ENCODE results near the gene TEX264. TPM values are rescaled to one million over a fixed set of nuclear protein-coding genes. Genes with fewer than 3 reads are reported as not detected.

The TEX264 gene
- polyA plus RNA-seq, 3 donors: 58.3 to 108 (median 80.8) TPM

DNA sequence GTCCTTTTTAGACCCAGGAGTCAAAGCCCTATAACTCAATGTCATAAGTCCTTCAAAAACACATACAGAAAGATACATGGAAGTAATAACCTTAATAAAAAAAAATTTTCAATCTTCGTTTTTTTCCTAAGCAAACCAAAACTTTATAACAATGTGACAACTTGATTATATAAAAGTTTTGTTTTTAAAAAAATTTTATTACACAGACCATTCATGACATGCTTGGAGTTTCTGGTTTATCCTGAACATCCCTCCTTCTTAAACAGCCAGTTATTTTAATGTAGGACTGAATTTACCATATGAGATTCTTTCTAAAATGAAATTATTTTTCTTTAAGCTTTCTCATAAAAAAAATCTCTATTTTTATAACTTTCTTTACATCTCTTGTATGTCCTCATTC is 77.3 kb downstream of the TEX264 start:
- Histone ChIP-seq H3K4me2 (replicated peaks; ENCODE audit: extremely low read depth, low read length, poor library complexity, severe bottlenecking) (no peak overlapping the region), H3K79me2 (ENCODE audit: insufficient read depth, low read length) (no peaks in the 10 kb centered on the region), H3K4me3 (replicated peaks in 1 of 3; ENCODE audit: low read depth in 2 of 3, low read length in 3 of 3) (no peak overlapping the region), H3K4me1 (ENCODE audit: control insufficient read depth in 1 of 2, insufficient read depth in 2 of 2, low read length in 2 of 2) (peaks cover 5 to 6% of the 10 kb centered on the region in 2 donors), H4K20me1 (ENCODE audit: insufficient read depth, low read length) (no peaks in the 10 kb centered on the region), H3K9me3 (replicated peaks in 1 of 2; ENCODE audit: control insufficient read depth in 1 of 2, insufficient read depth in 1 of 2, low read length in 2 of 2) (no peaks in the 10 kb centered on the region), H2AFZ (ENCODE audit: insufficient read depth, low read depth, low read length, poor library complexity, severe bottlenecking) (no peak overlapping the region), H3K27me3 (ENCODE audit: control insufficient read depth in 2 of 2, insufficient read depth in 2 of 2, low read length in 2 of 2) (no peaks in the 10 kb centered on the region), H3K36me3 (replicated peaks in 1 of 2; ENCODE audit: control insufficient read depth in 1 of 2, insufficient read depth in 2 of 2, low read length in 2 of 2) (no peaks in the 10 kb centered on the region), H3K27ac (ENCODE audit: low read depth in 1 of 2, low read length in 2 of 2) (no peak overlapping the region), H3K9ac (ENCODE audit: insufficient read depth, low read length, poor library complexity, severe bottlenecking) (no peak overlapping the region)
- intact Hi-C loops (cut with micrococcal nuclease): no loop called here
- H3K36me3 Mint-ChIP-seq: no peaks in the 10 kb centered on the region
- H3K4me1 Mint-ChIP-seq: peaks cover 5% of the 10 kb centered on the region
- H3K9me3 Mint-ChIP-seq: peaks cover 0 to 12% (median 5%) of the 10 kb centered on the region in 7 donors
- no CpG with 5 or more reads among the region's 1 CpG for WGBS (ENCODE audit: insufficient coverage)
- TF ChIP-seq, protein P1, sequence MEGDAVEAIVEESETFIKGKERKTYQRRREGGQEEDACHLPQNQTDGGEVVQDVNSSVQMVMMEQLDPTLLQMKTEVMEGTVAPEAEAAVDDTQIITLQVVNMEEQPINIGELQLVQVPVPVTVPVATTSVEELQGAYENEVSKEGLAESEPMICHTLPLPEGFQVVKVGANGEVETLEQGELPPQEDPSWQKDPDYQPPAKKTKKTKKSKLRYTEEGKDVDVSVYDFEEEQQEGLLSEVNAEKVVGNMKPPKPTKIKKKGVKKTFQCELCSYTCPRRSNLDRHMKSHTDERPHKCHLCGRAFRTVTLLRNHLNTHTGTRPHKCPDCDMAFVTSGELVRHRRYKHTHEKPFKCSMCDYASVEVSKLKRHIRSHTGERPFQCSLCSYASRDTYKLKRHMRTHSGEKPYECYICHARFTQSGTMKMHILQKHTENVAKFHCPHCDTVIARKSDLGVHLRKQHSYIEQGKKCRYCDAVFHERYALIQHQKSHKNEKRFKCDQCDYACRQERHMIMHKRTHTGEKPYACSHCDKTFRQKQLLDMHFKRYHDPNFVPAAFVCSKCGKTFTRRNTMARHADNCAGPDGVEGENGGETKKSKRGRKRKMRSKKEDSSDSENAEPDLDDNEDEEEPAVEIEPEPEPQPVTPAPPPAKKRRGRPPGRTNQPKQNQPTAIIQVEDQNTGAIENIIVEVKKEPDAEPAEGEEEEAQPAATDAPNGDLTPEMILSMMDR (IDR thresholded peaks at IDR 0.05): no peak
- no peak for DNase-seq
- H3K4me3 Mint-ChIP-seq: no peak overlapping the region
- H3K27me3 Mint-ChIP-seq (ENCODE audit: low read depth in 3 of 3): peaks cover 0 to 7% (median 2%) of the 10 kb centered on the region in 3 donors
- H3K27ac Mint-ChIP-seq: no peak overlapping the region

DNA sequence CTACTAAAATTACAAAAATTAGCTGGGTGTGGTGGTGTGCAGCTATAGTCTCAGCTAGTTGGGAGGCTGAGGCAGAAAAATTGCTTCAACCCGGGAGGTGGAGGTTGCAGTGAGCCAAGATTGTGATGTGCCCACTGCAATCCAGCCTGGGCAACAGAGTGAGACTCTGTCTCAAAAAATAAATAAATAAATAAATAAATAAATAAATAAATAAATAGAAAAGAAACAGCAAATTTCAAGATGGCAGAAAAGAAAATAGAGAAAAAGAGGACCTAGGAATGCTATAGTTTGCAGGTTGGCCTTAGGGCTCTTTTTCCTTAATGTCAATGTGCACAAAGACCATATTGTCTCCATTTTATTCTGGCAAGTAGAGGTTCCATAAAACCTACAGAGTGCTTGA is 79.8 kb downstream of the TEX264 start:
- H3K9me3 ChIP-seq (replicated peaks in 1 of 2; ENCODE audit: control insufficient read depth in 1 of 2, insufficient read depth in 1 of 2, low read length in 2 of 2): no peaks in the 10 kb centered on the region
- H3K27ac Mint-ChIP-seq: no peak overlapping the region
- H3K4me1 ChIP-seq (ENCODE audit: control insufficient read depth in 1 of 2, insufficient read depth in 2 of 2, low read length in 2 of 2): no peaks in the 10 kb centered on the region
- no peak overlapping the region for H3K4me2 ChIP-seq (replicated peaks; ENCODE audit: extremely low read depth, low read length, poor library complexity, severe bottlenecking)
- H3K9me3 Mint-ChIP-seq: peaks cover 2 to 12% (median 9%) of the 10 kb centered on the region in 7 donors
- no peak overlapping the region for H3K4me3 Mint-ChIP-seq
- H4K20me1 ChIP-seq (ENCODE audit: insufficient read depth, low read length): no peaks in the 10 kb centered on the region
- no peaks in the 10 kb centered on the region for H3K27me3 ChIP-seq (ENCODE audit: control insufficient read depth in 2 of 2, insufficient read depth in 2 of 2, low read length in 2 of 2)
- no peaks in the 10 kb centered on the region for H3K36me3 ChIP-seq (replicated peaks in 1 of 2; ENCODE audit: control insufficient read depth in 1 of 2, insufficient read depth in 2 of 2, low read length in 2 of 2)
- H3K4me3 ChIP-seq (replicated peaks in 1 of 3; ENCODE audit: low read depth in 2 of 3, low read length in 3 of 3): no peak overlapping the region
- H3K27ac ChIP-seq (ENCODE audit: low read depth in 1 of 2, low read length in 2 of 2): no peak overlapping the region
- no peak for DNase-seq
- peaks cover 2% of the 10 kb centered on the region for H3K4me1 Mint-ChIP-seq
- H3K9ac ChIP-seq (ENCODE audit: insufficient read depth, low read length, poor library complexity, severe bottlenecking): no peak overlapping the region
- no CpG with 5 or more reads among the region's 1 CpG for WGBS (ENCODE audit: insufficient coverage)
- no peak overlapping the region for H2AFZ ChIP-seq (ENCODE audit: insufficient read depth, low read depth, low read length, poor library complexity, severe bottlenecking)
- intact Hi-C loops (cut with micrococcal nuclease): no loop called here
- H3K36me3 Mint-ChIP-seq: no peaks in the 10 kb centered on the region
- H3K27me3 Mint-ChIP-seq (ENCODE audit: low read depth in 3 of 3): peaks cover 5 to 13% (median 6%) of the 10 kb centered on the region in 3 donors
- H3K79me2 ChIP-seq (ENCODE audit: insufficient read depth, low read length): no peaks in the 10 kb centered on the region
- TF ChIP-seq, protein P1 (IDR thresholded peaks at IDR 0.05): no peak
